Fibroblast of skin of abdomen (primary cell): ENCODE measurements around the gene F13A1. TPM values are rescaled to one million over a fixed set of nuclear protein-coding genes. Genes with fewer than 3 reads are reported as not detected.
A peak's percentile ranks its signal among the peaks of the same experiment; 100 is the strongest.

Experiments used
- DNase-seq: peaks from one replicate; pipeline ENCODE4 v3.0.0-alpha.2; 2013
- polyA plus RNA-seq, 2 experiments: library from polyadenylated mRNA; unstranded; fragments of 120-200 nt; gene quantifications; one replicate each; pipeline ENCODE4 v1.2.1, GENCODE V29; 2013; ENCODE audit not compliant: insufficient read length in 2 of 2

The F13A1 gene
- 0.23 TPM for polyA plus RNA-seq (2013, experiment 1 of 2; ENCODE audit: insufficient read length)
- 0.15 TPM for polyA plus RNA-seq (2013, experiment 2 of 2; ENCODE audit: insufficient read length)

DNA sequence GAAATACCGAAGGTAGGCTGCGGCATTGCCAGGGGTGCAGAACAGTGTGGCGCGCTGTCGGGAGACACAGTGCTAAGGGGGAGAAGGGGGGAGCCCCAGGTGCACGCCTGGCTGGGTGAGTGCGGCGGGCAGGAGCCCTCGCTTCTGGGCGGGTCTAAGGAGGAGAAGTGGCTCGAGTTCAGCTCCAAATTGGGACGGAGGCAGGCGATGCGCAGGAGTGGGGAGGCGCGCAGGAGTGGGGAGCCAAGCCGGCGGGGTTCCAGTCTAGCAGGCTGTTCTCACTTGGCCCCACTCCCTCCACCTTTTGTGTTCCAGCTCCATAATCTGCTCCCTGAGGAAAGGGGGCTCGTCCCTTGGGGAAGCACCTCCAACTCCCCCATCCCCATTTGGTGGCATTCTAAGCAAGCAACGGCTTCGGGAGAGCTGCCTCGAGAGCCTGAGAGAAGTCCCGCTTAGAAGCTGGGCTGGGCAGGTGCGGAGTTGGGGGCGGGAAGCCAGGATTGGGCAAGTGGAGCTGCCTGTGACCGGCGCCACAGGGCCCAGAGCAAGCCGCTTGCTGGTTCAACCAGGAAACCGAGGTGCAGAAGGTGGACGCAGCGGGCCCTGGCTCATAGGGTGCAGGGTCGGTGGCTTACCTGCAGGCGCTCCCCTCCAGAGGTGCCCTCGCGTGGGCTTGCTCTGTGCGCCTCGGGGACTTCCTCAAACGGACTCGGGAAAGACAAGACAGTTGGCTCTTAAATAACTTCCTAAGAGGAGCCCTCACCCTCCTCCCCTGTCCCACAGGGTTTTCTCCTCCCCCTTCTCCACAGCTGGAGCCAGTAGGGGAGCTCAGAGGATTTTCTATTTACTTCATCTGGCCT, at the start of gene F13A1:
Gene F13A1 (minus strand): TSS at position 711 of the 860 bp plus-strand sequence. CDS start 1,998 bp downstream, outside the sequence.
- no peak for DNase-seq

DNA sequence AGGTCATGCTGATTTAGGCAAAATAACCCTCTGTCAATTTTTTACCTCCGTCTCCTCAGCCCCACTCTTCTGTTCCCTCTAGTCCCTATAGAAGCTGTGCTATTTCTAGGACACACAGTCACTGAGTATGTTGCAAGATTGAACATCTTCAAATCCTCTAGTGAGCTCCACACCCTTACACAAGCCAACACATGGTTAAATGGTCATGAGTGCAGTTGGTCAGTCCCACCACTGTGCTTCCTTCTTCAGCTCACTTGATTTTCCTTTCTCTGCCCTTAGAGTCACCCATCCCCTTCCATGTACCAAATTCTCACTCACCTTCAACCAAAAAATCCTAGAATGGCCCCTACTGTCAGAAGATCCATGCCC, 48.2 kb upstream of the F13A1 start:
- no peak for DNase-seq

DNA sequence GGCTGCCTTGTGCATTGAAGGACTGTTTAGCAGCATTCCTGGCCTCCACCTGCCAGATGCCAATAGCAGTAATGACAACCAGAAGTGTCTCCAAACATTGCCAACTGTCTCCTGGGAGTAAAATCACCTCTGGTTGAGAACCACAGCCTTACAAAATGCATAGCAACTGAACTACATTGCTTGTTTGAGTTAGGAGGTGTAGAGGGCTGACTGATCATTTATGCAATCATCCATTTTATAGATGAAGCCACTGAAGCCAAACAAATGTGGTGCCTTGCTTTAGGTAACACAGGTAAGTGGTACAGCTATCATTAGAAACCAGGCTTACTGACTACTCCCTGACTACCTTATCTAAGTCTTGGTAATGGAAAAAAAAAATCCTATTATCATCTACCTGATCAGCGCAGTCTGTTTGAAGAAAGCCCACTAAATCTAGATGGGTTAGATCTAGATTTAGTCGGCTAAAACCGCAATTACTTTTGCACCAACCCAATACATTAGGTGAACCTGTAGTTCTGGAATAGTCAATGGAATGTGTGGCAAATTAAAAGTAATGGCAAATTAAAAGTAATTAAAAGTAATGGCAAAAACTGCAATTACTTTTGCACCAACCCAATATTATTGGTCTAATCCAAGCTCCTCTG, 47.7 kb upstream of the F13A1 start:
- DNase-seq = no peak

DNA sequence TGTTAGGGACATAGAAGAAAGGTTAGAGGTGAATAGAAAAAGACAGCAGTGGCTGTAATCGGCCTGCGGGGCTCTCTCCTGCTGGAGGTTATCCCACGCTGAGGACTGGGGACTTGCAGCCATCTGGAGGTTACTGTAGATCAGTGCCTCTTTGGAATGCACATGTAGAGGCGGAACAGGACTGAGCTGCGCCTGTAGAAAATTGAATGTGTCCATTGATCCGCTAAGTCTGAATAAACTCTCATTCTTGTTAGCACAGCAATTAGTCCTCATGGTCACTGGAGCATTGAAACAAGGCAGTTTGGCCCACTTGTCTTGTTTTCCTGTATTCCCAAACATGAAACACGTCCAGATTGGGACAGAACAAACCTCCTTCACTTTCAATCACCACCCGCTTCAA, 46.3 kb upstream of the F13A1 start:
- DNase-seq = no peak

DNA sequence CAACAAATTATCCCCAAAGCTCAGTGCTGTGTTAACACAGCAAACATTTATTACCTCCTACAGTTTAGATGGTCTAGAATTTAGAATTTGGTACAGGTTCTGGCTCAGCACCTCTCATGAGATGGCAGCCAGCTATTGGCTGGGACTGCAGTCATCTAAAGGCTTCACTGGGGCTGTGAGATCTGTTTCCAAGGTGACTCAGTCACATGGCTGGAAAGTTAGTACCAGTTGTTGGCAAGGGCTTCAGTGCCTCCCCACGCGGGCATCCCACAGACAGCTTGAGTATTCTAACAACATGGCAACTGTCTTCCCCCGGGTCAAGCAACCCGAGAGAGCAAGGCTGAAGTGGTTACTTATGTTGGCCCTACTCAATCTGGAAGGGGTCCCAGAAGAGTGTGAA, 44.8 kb upstream of the F13A1 start:
- DNase-seq = no peak

DNA sequence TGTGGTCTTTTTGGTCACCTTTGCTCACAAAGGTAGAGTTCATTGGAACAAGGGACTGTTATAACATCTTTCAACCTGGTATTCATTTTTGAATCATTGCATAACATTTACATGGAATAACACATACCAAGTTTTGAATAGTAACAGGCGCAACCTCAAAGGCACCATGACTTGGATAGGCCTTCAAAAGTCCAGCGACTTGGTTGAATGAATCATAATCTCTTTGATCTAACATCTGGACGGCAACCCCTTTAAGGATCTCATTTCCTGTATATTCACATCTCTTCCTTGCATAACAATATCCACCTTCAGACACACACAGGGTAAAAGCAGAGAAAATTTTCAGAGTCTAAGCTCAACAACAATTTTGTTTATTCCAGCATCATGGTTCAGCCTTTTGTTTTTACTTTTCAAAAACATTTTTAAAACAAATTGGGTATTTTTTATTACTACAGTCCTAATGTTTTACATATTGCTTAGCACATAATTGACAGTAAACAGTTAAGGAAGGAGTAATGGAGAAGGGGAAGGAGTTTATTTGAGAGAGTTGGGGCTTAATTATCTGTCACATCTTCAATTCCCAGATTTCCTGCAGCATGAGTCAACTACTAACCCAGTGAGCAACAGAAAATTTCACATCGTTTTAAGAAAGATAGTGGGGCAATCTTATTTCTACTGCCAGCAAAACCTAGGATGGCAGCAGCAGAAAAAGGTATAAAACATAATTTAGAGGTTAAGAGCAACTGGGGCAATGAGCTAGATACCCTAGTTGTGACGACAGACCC, 41.8 kb upstream of the F13A1 start:
- DNase-seq = peak; percentile 69

DNA sequence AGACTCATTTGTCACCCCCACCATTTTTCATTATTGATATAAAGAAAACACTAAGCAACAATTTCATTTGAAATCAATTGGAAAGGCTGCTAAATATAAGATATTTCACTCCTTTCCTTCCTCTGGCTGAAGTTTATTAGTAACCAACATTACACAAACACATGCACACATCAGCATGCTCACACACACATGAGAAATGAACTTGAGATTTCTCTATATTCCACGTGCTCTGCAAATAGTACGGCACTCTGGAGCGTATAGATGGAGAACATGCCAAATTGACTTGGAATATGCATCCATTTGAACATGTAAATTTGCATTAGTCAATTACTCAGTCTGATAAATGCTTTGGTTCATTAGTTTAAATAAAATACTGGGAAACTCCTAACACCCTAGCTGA, 37.1 kb upstream of the F13A1 start:
- no peak for DNase-seq

DNA sequence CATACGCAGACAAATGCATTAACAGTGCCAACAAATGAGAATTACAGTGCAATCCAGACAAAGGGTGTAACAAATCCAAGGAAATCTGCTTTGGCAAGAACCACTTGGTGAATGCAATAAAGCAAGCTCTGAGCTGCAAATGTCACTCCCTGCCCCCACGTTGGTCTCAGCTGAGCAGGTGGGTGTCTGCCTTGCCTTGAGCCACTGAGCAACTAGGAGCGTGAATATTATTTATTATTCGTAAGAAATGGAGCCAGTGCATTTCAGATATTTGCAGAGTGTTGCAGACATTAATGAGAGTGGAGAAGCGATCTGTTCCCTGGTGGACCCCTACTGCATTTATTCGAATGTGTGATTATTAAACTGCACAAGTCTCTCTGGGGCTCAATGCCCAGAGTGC, 36.6 kb upstream of the F13A1 start:
- no peak for DNase-seq

DNA sequence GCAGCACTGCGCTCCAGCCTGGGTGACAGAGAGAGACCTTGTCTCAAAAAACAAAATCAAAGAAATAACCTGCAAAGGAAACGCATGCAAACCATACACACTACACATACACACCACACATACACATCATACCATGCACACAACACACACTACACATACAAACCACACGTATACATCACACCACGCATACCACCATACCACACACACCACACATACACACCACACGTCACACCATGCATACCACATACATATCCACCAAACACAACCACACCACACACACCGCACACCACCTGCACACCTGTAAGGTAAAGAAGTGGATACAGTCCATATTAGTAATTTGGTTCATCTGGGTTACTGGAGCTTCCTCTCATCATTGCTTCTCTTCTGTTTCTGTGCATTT, 32.3 kb upstream of the F13A1 start:
- DNase-seq = no peak

DNA sequence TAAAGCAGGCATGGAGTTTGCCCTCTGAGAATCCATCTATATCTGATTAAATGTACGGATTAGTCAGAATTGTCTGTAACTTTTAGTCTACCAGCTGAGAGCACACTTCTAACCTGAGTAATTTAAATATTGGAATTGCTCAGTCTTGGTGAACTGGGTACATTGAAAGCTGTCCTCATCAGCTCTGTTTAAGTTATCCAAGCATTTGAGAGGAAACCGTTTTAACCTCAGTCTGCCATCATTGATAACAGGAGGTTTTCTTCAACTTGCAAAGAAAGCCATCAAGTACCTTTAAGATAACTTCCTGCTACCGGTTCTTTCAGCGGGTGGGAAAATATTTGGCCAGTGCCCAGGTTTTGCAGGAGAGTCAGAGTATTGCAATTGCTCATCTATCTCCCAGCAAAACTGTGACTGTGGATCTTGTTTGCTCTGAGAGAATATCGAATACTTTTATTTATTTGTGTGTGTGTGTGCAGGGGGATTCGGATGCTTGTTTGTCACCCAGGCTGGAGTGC, 31.1 kb upstream of the F13A1 start:
- DNase-seq = peak; percentile 8

DNA sequence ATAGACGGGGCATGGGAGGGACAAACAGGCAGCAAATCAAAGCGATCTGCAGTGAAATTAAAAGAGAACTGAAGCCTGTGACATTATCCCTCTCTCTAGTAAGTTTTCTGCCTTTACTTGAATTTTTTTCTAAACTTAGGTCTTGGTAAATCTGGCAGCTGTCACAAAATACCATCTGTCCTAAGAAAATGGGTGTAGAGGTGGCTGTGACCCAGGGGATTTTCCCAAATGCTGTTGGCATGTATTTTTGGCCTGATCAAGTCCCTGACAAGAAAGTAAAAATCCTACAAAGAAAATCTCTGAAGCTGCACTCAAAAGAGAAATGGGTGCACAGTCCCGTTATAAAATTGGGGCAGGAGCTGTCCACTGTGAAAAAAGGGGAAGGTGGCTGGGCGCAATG, 30.2 kb upstream of the F13A1 start:
- no peak for DNase-seq

DNA sequence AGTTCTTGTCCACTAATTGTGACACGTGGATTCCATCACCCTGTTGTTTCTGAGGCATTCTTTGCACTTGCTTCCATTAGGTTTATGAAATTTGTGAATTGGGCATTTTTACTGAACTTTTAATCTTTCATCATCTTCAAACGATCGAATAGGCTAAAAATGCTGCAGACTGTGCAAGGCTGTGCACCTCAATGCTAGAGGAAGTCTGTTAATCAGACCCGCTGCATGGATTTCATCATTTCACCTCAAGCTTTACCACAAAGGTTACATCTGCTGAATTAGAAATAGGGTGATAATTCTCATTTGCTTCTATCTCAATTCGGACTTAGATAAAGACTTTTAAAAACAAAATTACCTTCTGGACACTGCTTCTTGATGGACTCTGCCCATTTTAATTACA, 27.8 kb upstream of the F13A1 start:
- no peak for DNase-seq

DNA sequence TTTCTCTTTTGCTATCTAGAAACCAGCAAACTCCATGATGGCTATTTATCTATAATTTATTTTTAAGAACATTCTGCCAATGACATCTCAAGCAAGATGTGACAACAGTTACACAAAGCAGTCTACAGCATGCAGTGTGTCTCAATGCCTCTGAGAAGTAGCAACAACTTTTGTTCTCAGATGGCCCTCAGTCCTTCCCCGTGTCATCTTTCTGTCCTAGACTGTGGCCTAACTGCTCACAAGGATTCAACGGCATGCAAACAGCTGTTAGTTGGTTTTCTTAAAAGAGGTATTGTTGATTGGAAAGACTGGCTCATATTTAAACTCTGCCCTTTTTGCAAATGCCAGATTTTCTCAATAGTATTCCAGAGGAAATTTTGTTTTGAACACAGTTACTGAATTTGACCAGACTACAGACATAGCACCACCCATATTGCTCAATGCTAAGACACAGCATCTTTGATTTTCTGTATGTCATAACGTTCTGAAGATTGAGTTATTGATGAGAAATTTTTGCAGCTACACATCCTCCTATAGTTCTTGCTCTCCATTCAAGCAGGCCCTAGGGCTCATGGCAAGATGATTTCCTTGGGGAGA, 26.1 kb upstream of the F13A1 start:
- no peak for DNase-seq

DNA sequence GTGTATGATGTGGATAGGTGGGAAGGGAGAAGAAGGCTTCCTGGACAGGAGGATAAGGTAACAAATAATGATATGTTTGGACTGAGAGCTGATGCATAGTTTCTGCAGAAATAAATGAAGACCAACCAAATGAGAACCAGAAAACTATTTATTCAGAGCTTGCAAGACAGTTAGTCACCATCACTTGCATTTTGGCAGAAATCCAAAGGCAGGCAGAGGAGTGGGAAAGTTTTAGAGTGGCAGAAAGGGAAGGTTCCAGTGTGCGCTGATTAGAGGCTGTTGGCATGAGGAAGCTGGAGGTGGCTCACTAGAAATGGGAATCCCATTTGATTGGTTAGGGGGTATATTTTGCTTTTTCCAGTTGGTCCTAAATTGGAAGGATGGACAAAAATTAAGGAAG, 13.0 kb upstream of the F13A1 start:
- peak; percentile 84 for DNase-seq

DNA sequence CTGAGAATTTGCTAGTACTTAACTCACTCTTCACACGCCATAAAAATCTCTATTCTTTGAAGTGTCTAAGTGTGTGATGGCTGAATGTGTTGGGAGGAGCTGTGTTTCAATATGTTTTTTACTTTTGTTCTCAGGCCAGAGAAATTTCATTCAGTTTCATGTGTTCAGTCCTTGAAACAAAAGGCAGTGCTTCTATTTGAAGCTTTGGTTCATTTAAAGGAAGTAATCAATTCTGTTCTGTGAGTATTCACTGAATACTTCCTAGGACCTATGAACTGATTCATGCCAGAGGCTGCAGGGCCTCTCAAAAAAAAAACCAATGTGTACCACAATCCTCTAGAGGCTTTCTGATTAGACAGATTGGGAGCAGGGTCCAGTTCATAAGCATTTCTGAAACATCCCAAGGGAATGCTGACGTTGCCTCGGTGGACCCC, 12.4 kb upstream of the F13A1 start:
- DNase-seq = peak; percentile 71

DNA sequence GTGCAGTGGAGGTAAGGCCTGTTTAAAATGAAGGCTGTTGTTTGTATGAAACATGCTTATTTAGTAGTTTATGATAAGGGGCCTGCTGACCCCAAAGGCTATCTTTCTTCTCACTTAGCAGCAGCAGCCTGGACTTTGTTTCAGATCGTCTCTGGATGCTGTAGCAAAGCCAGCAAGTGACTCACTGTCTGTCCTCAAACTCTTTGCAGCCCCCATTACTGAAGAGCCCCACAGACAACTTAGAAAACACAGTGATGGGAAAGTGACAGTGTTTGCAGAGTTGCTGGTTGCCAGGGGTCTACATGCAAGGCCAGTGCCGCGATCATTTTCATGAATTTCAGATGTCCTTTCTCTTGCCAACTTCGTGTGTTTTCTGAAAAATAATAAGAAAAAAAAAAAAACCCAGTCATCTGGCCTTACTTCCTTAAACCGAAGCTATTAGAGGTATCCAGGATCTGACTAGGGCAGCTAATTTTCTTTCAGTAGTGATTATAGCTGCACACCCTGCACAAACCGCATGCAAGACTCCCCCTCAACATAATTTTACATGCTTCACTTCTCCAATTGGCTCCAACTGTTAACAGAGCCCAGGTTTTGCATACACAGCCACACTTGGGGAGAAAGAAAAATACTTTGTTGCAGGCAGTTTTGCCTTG, 11.6 kb upstream of the F13A1 start:
- DNase-seq = peak; percentile 51

DNA sequence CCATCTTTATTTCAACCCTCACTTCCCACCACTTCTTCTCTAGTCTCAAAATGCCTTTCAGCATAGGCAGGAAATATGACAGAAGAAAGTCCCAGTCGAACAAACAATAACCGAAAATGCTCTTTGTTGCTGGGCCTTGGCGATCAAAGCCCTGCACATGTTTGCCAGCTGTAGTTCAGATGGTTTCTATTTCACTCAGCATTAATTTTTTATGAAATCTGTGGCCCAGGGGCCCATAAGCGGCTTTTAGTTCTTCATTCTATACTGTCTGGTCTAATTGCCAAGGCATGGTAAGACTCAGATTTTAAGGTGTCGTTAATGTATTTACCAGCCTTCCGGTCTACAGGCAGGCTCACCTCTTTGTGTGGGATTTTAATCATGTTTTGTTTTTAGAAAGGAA, 10.9 kb upstream of the F13A1 start:
- DNase-seq = peak; percentile 35

DNA sequence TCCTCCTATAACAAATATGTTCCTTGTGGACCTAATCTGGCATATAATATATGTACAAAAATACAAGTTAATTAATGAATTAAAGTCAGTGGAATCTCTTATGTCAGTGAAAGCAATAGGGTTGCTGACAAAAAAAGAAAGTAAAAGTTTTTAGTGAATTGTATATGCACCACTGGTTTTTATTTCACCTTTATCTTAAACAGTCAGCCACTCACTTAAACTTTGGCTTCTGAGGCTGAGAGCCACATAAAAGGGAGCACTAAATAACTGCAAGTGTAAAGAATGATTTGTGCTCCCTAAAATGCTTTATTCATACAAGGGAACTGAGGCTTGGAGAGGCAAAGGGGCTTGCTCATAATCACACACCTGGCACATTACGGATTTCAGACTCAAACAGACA, 9.9 kb upstream of the F13A1 start:
- DNase-seq = no peak

DNA sequence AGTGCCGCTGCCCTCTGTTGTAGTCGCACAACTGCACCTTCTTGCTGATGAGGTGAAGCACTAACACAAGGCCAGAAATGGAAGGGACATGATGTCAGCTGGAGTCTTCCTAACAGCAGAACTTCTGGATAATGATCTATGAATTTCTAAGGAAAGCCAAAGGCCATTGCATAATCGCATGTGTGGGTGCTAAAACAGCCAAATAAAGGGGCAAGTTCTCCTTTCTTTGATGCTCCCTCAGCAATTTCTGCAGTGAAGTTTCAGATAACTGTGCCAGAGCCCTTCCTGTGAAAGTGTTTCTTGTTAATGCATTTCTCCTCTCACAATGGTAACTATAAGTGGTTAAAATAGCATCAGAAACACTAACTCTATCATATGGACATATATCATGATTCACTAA, 8.0 kb upstream of the F13A1 start:
- DNase-seq = no peak

DNA sequence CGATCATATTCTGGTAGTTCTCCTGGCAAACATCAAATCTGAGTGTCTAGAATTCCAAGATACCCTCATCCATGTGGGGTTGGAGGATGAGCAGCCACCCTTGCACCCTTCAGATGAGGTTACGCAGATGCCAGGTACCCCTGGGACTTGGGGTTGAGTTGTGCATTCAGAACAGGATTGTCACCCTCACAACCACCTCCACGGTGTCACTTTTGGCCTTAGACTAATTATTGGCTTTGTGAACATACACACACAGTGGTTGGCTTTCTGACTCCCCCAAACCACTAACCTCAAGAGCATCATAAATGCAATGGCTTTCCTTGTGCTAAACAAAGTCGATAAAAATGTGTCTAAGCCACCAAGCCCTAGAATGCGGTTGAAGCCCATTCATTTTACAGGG, 2.9 kb upstream of the F13A1 start:
- no peak for DNase-seq

DNA sequence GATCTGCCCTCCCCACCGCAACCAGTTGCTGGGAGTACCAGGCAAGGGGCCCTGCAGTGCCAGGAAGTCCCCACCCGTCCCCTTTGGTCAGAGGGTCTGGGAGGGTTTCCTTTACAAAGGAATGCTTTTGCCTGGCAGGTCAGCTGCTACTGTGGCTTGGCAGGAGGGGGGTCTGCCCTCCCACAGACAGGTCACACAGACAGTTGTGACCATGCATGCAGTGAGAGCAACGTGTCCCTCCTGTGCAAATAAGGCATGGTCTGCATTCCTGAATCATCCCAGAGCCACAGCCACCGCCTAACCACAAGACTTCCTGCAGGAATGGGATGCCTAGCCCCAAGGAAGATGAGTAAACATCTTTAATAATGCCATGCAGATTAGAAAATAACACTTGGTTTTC, 439 bp upstream of the F13A1 start:
- peak; percentile 70 for DNase-seq
